Gastroesophageal sphincter (tissue), 4 donors: ENCODE results near the gene ICA1. TPM values are rescaled to one million over a fixed set of nuclear protein-coding genes. Genes with fewer than 3 reads are reported as not detected.

ENCODE experiments used
- ATAC-seq: fragments of 150-250 bp; one replicate; pipeline ENCODE4 v1.9.1; 2016; ENCODE audit warnings: mild to moderate bottlenecking, moderate library complexity
- H3K27ac ChIP-seq, 4 donors: fragments of 200-600 bp; sonication (generic) in 3 of 4; 1 replicate in 3 of 4; 2 replicates in 1 of 4; pipeline ENCODE4 v1.5.1; 2016 to 2019
- H3K27me3 ChIP-seq: fragments of 200-600 bp; sonication (generic); one replicate; pipeline ENCODE4 v1.5.1; 2019
- H3K36me3 ChIP-seq, 2 donors: fragments of 200-600 bp; sonication (generic); one replicate each; pipeline ENCODE4 v1.5.1; 2019; ENCODE audit warnings: control low read depth in 1 of 2
- H3K4me1 ChIP-seq, 3 donors: fragments of 200-600 bp; sonication (generic); 1 replicate in 2 of 3; 2 replicates in 1 of 3; pipeline ENCODE4 v1.5.1; 2016 to 2019; ENCODE audit warnings: control low read depth in 2 of 3
- H3K4me3 ChIP-seq, 2 donors: fragments of 200-600 bp; sonication (generic); one replicate each; pipeline ENCODE4 v1.5.1; 2019; ENCODE audit warnings: mild to moderate bottlenecking in 1 of 2, moderate library complexity in 1 of 2
- H3K9me3 ChIP-seq, 3 donors: fragments of 200-600 bp; sonication (generic); one replicate each; pipeline ENCODE4 v1.5.1; 2017 to 2019; ENCODE audit warnings: control low read depth in 2 of 3
- CTCF ChIP-seq, 4 experiments: fragments of 200-600 bp in 2 of 4; fragments of 450-650 bp in 2 of 4; sonication (generic) in 1 of 4; IDR thresholded peaks; one replicate each; pipeline ENCODE4 v1.5.1; 2017 to 2019; ENCODE audit warnings: antibody characterized with exemption in 4 of 4, mild to moderate bottlenecking in 2 of 4, moderate library complexity in 2 of 4
- EP300 ChIP-seq: sonication (generic); formaldehyde crosslinking; IDR thresholded peaks from one replicate; pipeline ENCODE4 v1.6.1; 2017; ENCODE audit warnings: antibody characterized with exemption, mild to moderate bottlenecking
- POLR2A ChIP-seq, 2 donors: fragments of 450-650 bp; IDR thresholded peaks; one replicate each; pipeline ENCODE4 v1.6.1; 2017; ENCODE audit warnings: antibody characterized with exemption in 2 of 2, mild to moderate bottlenecking in 2 of 2, moderate library complexity in 1 of 2
- POLR2AphosphoS5 ChIP-seq: sonication (generic); formaldehyde crosslinking; IDR thresholded peaks from one replicate; pipeline ENCODE4 v1.6.1; 2017; ENCODE audit warnings: antibody characterized with exemption
- WGBS, 2 donors: methylation state at CpG; one replicate each; pipeline ENCODE4 v1.1.5; 2018; ENCODE audit warnings: low coverage in 1 of 2; 5-methylcytosine and 5-hydroxymethylcytosine counted together
- total RNA-seq, 4 donors: library from RNA; depleted of rRNA; stranded (reverse); fragments of >200 nt; gene quantifications; one replicate each; pipeline ENCODE4 v1.1.0, GENCODE V29; 2016

Gene ICA1
- total RNA-seq, 4 donors from 2014 or later = 6.6 to 11.7 (median 8.2) TPM

DNA sequence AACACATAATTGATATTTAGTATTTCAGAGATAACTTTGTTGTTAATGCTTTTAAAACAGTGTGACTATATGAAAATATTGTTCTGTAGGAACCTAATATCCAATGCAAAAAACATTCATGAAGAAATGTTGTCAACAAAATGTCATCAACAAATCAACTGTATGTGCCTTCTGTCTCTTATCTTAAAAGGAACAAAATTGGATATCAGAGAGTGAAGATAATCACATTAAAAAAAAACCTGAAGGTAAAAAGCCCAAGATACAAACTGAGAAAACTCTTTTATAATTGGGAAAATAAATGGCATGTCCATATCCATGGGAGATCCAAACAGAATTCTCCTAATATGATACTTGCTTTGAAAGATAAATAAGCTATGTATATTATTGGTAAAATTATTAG is 33.9 kb downstream of the ICA1 start:
- no peak for ATAC-seq
- Histone ChIP-seq H3K4me3 (no peak overlapping the region), H3K36me3 (no peaks in the 10 kb centered on the region), H3K27me3 (no peaks in the 10 kb centered on the region), H3K4me1 (no peaks in the 10 kb centered on the region), H3K9me3 (no peaks in the 10 kb centered on the region), H3K27ac (no peak overlapping the region)
- no peak for TF ChIP-seq POLR2AphosphoS5
- no peak for TF ChIP-seq CTCF (IDR thresholded peaks at IDR 0.05)
- TF ChIP-seq POLR2A (IDR thresholded peaks at IDR 0.05) = no peak
- no peak for TF ChIP-seq EP300

- H3K27ac ChIP-seq = no peak overlapping the region
- WGBS, 2 donors = 88 to 90% methylated on average over 2 to 3 of the region's 3 CpGs
- no peaks in the 10 kb centered on the region for H3K36me3 ChIP-seq
- no peak overlapping the region for H3K4me3 ChIP-seq
- ATAC-seq = no peak
- no peaks in the 10 kb centered on the region for H3K27me3 ChIP-seq
- no peaks in the 10 kb centered on the region for H3K4me1 ChIP-seq
- H3K9me3 ChIP-seq = no peaks in the 10 kb centered on the region
- TF ChIP-seq EP300 (no peak), POLR2AphosphoS5 (no peak), POLR2A (IDR thresholded peaks at IDR 0.05) (no peak)
These were observed 34.7 kb downstream of the ICA1 start for GRCh38 chr7:8227261-8227660.

GRCh38 chr7:8226501-8226900 is 35.5 kb downstream of the ICA1 start:
- Histone ChIP-seq H3K36me3 (no peaks in the 10 kb centered on the region), H3K4me1 (no peaks in the 10 kb centered on the region), H3K4me3 (no peak overlapping the region), H3K27ac (no peak overlapping the region), H3K9me3 (no peaks in the 10 kb centered on the region), H3K27me3 (no peaks in the 10 kb centered on the region)
- TF ChIP-seq EP300 (no peak), CTCF (IDR thresholded peaks at IDR 0.05) (no peak), POLR2AphosphoS5 (no peak), POLR2A (IDR thresholded peaks at IDR 0.05) (no peak)
- no peak for ATAC-seq
- 63 to 79% methylated on average over 2 of the region's 2 CpGs for WGBS, 2 donors

- WGBS, 2 donors = 87 to 92% methylated on average over 4 to 5 of the region's 5 CpGs
- no peak overlapping the region for H3K4me3 ChIP-seq
- no peak overlapping the region for H3K27ac ChIP-seq
- no peaks in the 10 kb centered on the region for H3K9me3 ChIP-seq
- H3K36me3 ChIP-seq = no peaks in the 10 kb centered on the region
- no peaks in the 10 kb centered on the region for H3K4me1 ChIP-seq
- TF ChIP-seq POLR2A (IDR thresholded peaks at IDR 0.05) (no peak), CTCF (IDR thresholded peaks at IDR 0.05) (no peak), POLR2AphosphoS5 (no peak)
- no peak for ATAC-seq
- H3K27me3 ChIP-seq = no peaks in the 10 kb centered on the region
These were observed 40.4 kb downstream of the ICA1 start for GRCh38 chr7:8221567-8221966.

DNA sequence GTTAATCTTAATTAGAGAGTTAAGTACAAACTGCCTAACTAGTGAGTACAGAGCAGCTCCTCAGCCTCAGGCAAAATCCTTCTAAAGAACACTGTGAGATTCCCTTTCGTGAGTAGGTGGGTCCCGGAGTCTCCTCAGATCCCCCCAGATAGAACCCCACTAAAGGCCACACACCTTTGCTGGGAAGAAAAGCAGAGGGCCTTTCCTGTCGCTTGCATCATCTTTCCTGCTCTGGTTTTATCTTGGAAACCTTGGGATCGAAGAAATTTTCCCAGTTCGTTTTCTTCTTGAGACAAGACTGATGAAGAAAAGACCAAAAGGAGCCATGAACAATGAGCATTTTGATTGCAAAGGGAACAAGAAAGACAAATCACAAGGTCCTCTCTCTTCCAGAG is 40.9 kb downstream of the ICA1 start:
- H3K27me3 ChIP-seq = no peaks in the 10 kb centered on the region
- H3K9me3 ChIP-seq = no peaks in the 10 kb centered on the region
- H3K27ac ChIP-seq = no peak overlapping the region
- 80 to 96% methylated on average over 4 to 5 of the region's 5 CpGs for WGBS, 2 donors
- no peak for ATAC-seq
- H3K4me3 ChIP-seq = no peak overlapping the region
- TF ChIP-seq EP300 = no peak
- no peaks in the 10 kb centered on the region for H3K4me1 ChIP-seq
- H3K36me3 ChIP-seq = no peaks in the 10 kb centered on the region

DNA sequence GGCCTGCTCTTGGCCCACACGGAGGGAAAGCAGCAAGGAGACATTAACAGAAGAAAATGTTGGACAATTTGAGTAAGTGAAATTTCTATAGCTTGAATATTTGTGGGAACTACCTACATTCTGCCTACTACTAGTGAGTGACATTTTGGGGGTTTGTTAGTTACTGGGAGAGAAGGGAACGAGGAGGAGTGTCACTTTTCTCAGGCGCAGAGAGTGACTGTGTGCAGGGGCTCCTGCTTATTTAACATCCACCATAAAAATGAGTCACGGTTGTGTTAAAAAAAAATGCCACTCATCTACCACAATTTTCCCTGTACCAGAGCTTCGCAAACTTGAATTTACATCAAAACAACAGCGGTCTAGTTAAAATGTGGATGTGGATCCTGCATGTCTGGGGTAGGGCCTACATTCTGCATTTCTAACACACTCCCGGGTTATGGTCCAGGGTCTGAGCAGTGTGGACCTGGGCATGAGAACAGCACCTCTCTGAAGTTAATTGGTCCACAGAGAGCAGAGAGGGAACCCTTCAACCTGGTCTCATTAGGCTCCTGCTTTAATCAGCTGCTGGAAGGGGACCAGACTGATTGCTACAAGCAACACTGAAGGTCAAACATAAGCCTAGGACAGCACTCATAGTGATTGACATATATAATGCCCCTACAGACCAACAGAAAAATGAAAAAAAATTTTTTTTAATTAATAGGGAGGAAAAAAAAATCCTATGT is 41.4 kb downstream of the ICA1 start:
- no peak overlapping the region for H3K4me3 ChIP-seq
- no peaks in the 10 kb centered on the region for H3K9me3 ChIP-seq
- H3K27ac ChIP-seq = no peak overlapping the region
- no peak for TF ChIP-seq EP300
- no peak for TF ChIP-seq POLR2AphosphoS5
- TF ChIP-seq POLR2A (IDR thresholded peaks at IDR 0.05) = no peak
- no peak for TF ChIP-seq CTCF (IDR thresholded peaks at IDR 0.05)
- no peak for ATAC-seq
- H3K4me1 ChIP-seq = no peaks in the 10 kb centered on the region
- H3K27me3 ChIP-seq = no peaks in the 10 kb centered on the region
- H3K36me3 ChIP-seq = no peaks in the 10 kb centered on the region
- 79 to 91% methylated on average over 2 to 7 of the region's 7 CpGs for WGBS, 2 donors
